Neural cell (in vitro differentiated cells): ENCODE data around the gene USP9X. TPM values are rescaled to one million over a fixed set of nuclear protein-coding genes. Genes with fewer than 3 reads are reported as not detected.
"Not testable (repeated sequence)": the region's sequence is repeated elsewhere in the genome, so short reads cannot be mapped to it uniquely, and the experiment has no call there.

ENCODE experiments used
- H2AFZ ChIP-seq: fragments of 200-600, 300-800 bp; sonication (generic), shearing (Covaris generic); 2 replicates; pipeline ENCODE4 v1.6.0; 2014; ENCODE audit warnings: low read depth, mild to moderate bottlenecking, antibody characterized with exemption, low read length, moderate library complexity
- H3F3A ChIP-seq: fragments of 200-600 bp; shearing (Covaris generic); 2 replicates; pipeline ENCODE4 v1.6.1; 2016; ENCODE audit warnings: mild to moderate bottlenecking, moderate library complexity, mixed read lengths, antibody characterized with exemption, low read length; ENCODE audit not compliant: insufficient read depth, poor library complexity, severe bottlenecking
- H3K27ac ChIP-seq: fragments of 200-600, 300-800 bp; sonication (generic), shearing (Covaris generic); 2 replicates; pipeline ENCODE4 v1.5.1; 2014; ENCODE audit warnings: mild to moderate bottlenecking, low read length, moderate library complexity
- H3K27me3 ChIP-seq: fragments of 300-800, 200-600 bp; sonication (generic), shearing (Covaris generic); 2 replicates; pipeline ENCODE4 v1.6.0; 2014; ENCODE audit warnings: mild to moderate bottlenecking, low read depth, low read length, moderate library complexity; ENCODE audit not compliant: insufficient read depth
- H3K36me3 ChIP-seq: fragments of 300-800, 200-600 bp; sonication (generic), shearing (Covaris generic); 2 replicates; pipeline ENCODE4 v1.5.1; 2014; ENCODE audit warnings: mild to moderate bottlenecking, antibody characterized with exemption, low read length, moderate library complexity; ENCODE audit not compliant: insufficient read depth
- H3K4me2 ChIP-seq: fragments of 300-800, 200-600 bp; sonication (generic), shearing (Covaris generic); 2 replicates; pipeline ENCODE4 v1.6.0; 2014; ENCODE audit warnings: mild to moderate bottlenecking, low read length
- H3K4me3 ChIP-seq: fragments of 300-800, 200-600 bp; sonication (generic), shearing (Covaris generic); 2 replicates; pipeline ENCODE4 v1.5.1; 2014; ENCODE audit warnings: mild to moderate bottlenecking, low read length, moderate library complexity
- H3K79me2 ChIP-seq: fragments of 200-600 bp; shearing (Covaris generic); replicated peaks from 2 replicates; pipeline ENCODE4 v1.6.0; 2014; ENCODE audit warnings: mild to moderate bottlenecking, low read length, moderate library complexity; ENCODE audit not compliant: insufficient read depth
- H3K9ac ChIP-seq: fragments of 300-800, 200-600 bp; sonication (generic), shearing (Covaris generic); 2 replicates; pipeline ENCODE4 v1.6.1; 2016; ENCODE audit warnings: mild to moderate bottlenecking, low read length, mixed read lengths
- H3K9me2 ChIP-seq: fragments of 200-600 bp; shearing (Covaris generic); 2 replicates; pipeline ENCODE4 v1.6.1; 2016; ENCODE audit warnings: mild to moderate bottlenecking, low read length, mixed read lengths; ENCODE audit not compliant: insufficient read depth
- H3K9me3 ChIP-seq: fragments of 200-600, 300-800 bp; sonication (generic), shearing (Covaris generic); 2 replicates; pipeline ENCODE4 v1.6.1; 2016; ENCODE audit warnings: mild to moderate bottlenecking, mixed run types, low read length, moderate library complexity, mixed read lengths
- H4K20me1 ChIP-seq: fragments of 200-600 bp; shearing (Covaris generic); 2 replicates; pipeline ENCODE4 v1.6.1; 2016; ENCODE audit warnings: mild to moderate bottlenecking, mixed run types; ENCODE audit not compliant: insufficient read depth
- EP300 ChIP-seq: fragments of 450-650 bp; conservative IDR thresholded peaks from 2 replicates; pipeline ENCODE4 v1.6.1; 2014; ENCODE audit warnings: antibody characterized with exemption, mild to moderate bottlenecking, moderate library complexity; ENCODE audit not compliant: poor library complexity, severe bottlenecking
- EZH2 ChIP-seq: fragments of 200-600, 300-800 bp; shearing (Covaris generic), sonication (generic); IDR thresholded peaks from 2 replicates; pipeline ENCODE4 v1.6.1; 2014; ENCODE audit warnings: antibody characterized with exemption, low read length, borderline replicate concordance, mild to moderate bottlenecking; ENCODE audit not compliant: insufficient read depth, poor library complexity, severe bottlenecking
- MXI1 ChIP-seq: fragments of 450-650 bp; conservative IDR thresholded peaks from 2 replicates; pipeline ENCODE4 v1.6.1; 2014; ENCODE audit warnings: antibody characterized with exemption, mild to moderate bottlenecking; ENCODE audit not compliant: poor library complexity, severe bottlenecking
- POLR2AphosphoS5 ChIP-seq: IDR thresholded peaks from 2 replicates; pipeline ENCODE4 v1.6.1; 2012
- RAD21 ChIP-seq: fragments of 450-650 bp; conservative IDR thresholded peaks from 2 replicates; pipeline ENCODE4 v1.6.1; 2014; ENCODE audit warnings: antibody characterized with exemption, mild to moderate bottlenecking, moderate library complexity
- SMC3 ChIP-seq: fragments of 450-650 bp; conservative IDR thresholded peaks from 2 replicates; pipeline ENCODE4 v1.6.1; 2014; ENCODE audit warnings: antibody characterized with exemption, mild to moderate bottlenecking, moderate library complexity; ENCODE audit not compliant: poor library complexity
- TAF1 ChIP-seq: IDR thresholded peaks from 2 replicates; pipeline ENCODE4 v1.6.1; 2012; ENCODE audit warnings: low read depth
- polyA plus RNA-seq: library from polyadenylated mRNA; depleted of rRNA; stranded (reverse); fragments of >200 nt; gene quantifications from 2 replicates; pipeline ENCODE4 v1.2.3, GENCODE V29; 2014
- TF ChIP-seq, protein P1 (sequence below): IDR thresholded peaks from 2 replicates; pipeline ENCODE4 v1.6.1; 2012; ENCODE audit warnings: borderline replicate concordance
- TF ChIP-seq, protein P2 (sequence below): fragments of 450-650 bp; IDR thresholded peaks from 2 replicates; pipeline ENCODE4 v1.5.1; 2014; ENCODE audit warnings: antibody characterized with exemption, mild to moderate bottlenecking, moderate library complexity; ENCODE audit not compliant: poor library complexity, severe bottlenecking

The USP9X gene
- polyA plus RNA-seq, 1 donor from 2014 or later: 36.1 TPM

DNA sequence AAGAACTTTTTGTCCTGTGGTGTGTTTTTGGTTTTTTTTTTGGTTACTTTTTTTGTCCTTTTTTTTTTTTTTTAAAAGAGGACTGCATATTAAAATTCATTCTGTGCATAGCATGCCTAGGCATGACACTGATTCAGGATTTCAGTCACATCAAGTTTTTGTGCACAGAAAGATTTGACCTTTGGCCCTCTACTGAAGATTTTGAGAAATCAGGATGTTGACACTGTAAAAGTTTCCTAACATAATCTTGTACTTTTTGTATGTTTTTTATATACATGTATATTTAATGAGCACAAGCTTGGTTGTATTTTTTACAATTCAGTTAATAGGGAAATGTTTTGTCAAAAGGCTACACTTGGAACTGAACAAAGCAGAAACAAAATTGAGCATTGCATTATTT is 148.7 kb downstream of the USP9X start:
- H4K20me1 ChIP-seq: no peaks in the 10 kb centered on the region
- H3K4me3 ChIP-seq: no peak overlapping the region
- no peak overlapping the region for H3K4me2 ChIP-seq
- no peaks in the 10 kb centered on the region for H3K9me2 ChIP-seq
- no peaks in the 10 kb centered on the region for H3F3A ChIP-seq
- no peak overlapping the region for H2AFZ ChIP-seq
- no peaks in the 10 kb centered on the region for H3K27me3 ChIP-seq
- H3K36me3 ChIP-seq: no peaks in the 10 kb centered on the region
- no peak overlapping the region for H3K9ac ChIP-seq
- no peaks in the 10 kb centered on the region for H3K9me3 ChIP-seq
- no peaks in the 10 kb centered on the region for H3K79me2 ChIP-seq
- TF ChIP-seq POLR2AphosphoS5 (no peak), EP300 (no peak), TAF1 (no peak), SMC3 (no peak), MXI1 (no peak), EZH2 (no peak), RAD21 (no peak)
- TF ChIP-seq, protein P1, sequence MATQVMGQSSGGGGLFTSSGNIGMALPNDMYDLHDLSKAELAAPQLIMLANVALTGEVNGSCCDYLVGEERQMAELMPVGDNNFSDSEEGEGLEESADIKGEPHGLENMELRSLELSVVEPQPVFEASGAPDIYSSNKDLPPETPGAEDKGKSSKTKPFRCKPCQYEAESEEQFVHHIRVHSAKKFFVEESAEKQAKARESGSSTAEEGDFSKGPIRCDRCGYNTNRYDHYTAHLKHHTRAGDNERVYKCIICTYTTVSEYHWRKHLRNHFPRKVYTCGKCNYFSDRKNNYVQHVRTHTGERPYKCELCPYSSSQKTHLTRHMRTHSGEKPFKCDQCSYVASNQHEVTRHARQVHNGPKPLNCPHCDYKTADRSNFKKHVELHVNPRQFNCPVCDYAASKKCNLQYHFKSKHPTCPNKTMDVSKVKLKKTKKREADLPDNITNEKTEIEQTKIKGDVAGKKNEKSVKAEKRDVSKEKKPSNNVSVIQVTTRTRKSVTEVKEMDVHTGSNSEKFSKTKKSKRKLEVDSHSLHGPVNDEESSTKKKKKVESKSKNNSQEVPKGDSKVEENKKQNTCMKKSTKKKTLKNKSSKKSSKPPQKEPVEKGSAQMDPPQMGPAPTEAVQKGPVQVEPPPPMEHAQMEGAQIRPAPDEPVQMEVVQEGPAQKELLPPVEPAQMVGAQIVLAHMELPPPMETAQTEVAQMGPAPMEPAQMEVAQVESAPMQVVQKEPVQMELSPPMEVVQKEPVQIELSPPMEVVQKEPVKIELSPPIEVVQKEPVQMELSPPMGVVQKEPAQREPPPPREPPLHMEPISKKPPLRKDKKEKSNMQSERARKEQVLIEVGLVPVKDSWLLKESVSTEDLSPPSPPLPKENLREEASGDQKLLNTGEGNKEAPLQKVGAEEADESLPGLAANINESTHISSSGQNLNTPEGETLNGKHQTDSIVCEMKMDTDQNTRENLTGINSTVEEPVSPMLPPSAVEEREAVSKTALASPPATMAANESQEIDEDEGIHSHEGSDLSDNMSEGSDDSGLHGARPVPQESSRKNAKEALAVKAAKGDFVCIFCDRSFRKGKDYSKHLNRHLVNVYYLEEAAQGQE: no peak
- TF ChIP-seq, protein P2, sequence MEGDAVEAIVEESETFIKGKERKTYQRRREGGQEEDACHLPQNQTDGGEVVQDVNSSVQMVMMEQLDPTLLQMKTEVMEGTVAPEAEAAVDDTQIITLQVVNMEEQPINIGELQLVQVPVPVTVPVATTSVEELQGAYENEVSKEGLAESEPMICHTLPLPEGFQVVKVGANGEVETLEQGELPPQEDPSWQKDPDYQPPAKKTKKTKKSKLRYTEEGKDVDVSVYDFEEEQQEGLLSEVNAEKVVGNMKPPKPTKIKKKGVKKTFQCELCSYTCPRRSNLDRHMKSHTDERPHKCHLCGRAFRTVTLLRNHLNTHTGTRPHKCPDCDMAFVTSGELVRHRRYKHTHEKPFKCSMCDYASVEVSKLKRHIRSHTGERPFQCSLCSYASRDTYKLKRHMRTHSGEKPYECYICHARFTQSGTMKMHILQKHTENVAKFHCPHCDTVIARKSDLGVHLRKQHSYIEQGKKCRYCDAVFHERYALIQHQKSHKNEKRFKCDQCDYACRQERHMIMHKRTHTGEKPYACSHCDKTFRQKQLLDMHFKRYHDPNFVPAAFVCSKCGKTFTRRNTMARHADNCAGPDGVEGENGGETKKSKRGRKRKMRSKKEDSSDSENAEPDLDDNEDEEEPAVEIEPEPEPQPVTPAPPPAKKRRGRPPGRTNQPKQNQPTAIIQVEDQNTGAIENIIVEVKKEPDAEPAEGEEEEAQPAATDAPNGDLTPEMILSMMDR: no peak
- no peak overlapping the region for H3K27ac ChIP-seq

DNA sequence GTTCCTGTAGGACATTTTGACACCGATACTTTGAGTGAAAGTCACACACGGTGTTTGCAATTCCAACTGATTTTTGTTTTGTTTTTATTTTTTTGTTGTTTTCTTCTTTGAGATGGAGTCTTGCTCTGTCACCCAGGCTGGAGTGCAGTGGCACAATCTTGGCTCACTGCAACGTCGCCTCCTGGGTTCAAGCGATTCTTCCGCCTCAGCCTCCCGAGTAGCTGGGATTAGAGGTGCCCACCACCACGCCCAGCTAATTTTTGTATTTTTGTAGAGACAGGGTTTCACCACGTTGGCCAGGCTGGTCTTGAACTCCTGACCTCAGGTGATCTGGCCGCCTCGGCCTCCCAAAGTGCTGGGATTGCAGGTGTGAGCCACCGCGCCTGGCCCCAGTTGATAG is 149.2 kb downstream of the USP9X start:
- H3K9me2 ChIP-seq, H3K27ac ChIP-seq, H3K36me3 ChIP-seq, H3K9ac ChIP-seq, H3K9me3 ChIP-seq, H3K4me2 ChIP-seq, H2AFZ ChIP-seq, H3K27me3 ChIP-seq, H4K20me1 ChIP-seq, H3F3A ChIP-seq, H3K79me2 ChIP-seq, H3K4me3 ChIP-seq: not testable (repeated sequence)

DNA sequence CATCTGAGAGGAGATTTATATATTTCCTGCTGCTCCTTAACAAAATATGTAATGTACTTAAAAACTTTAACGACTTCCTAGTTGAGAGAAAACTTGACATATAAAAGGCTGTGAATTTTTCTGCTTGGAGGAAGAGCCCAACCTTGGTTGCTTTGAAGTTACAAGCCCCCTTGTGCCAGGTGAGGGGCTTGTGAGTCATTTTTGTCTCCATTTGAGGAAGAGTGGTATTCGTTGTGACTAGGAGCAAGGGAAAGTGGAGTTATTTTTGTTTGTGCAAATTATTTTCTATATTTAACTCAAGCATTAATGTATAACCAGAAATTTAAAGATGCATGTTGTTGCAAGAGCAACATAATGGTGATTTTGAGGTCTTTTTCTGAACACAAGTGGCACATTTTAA is 149.7 kb downstream of the USP9X start:
- Histone ChIP-seq H3K9ac (no peak overlapping the region), H3K9me2 (no peaks in the 10 kb centered on the region), H3K4me2 (no peak overlapping the region), H3K79me2 (no peaks in the 10 kb centered on the region), H3K4me3 (no peak overlapping the region), H3K27me3 (no peaks in the 10 kb centered on the region), H3F3A (no peaks in the 10 kb centered on the region), H2AFZ (no peak overlapping the region), H3K27ac (no peak overlapping the region), H3K9me3 (no peaks in the 10 kb centered on the region), H3K36me3 (no peaks in the 10 kb centered on the region), H4K20me1 (no peaks in the 10 kb centered on the region)
- TF ChIP-seq TAF1 (no peak), EP300 (no peak), SMC3 (no peak), POLR2AphosphoS5 (no peak), RAD21 (no peak), EZH2 (no peak), MXI1 (no peak)
- TF ChIP-seq, protein P2: no peak
- TF ChIP-seq, protein P1: no peak
